ENCODE results near the gene LSM11.

LSM11 gene

GRCh38 chr5:157734436-157734835 is 9.1 kb upstream of the LSM11 start:
- DNase-seq (ENCODE audit: low spot score), result no peak

DNA sequence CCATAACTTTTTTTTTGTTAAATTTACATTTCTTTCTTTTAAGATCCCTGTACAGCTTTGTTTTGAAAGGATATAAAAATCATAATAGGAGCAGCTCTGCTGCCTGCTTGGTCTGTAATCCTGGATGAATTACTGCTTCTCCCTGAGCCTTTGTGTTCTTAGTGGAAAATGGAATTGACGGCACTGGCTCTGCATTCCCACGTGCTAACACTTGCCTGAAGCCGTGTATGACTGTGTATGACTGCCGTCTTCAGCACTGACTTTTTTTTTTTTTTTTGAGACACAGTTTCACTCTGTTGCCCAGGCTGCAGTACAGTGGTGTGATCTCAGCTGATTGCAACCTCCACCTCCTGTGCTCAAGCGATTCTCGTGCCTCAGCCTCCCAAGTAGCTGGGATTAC is 7.5 kb upstream of the LSM11 start:
- no peak for DNase-seq (ENCODE audit: low spot score)

GRCh38 chr5:157739388-157740228 is 3.9 kb upstream of the LSM11 start:
- no peak for DNase-seq (ENCODE audit: low spot score)

DNA sequence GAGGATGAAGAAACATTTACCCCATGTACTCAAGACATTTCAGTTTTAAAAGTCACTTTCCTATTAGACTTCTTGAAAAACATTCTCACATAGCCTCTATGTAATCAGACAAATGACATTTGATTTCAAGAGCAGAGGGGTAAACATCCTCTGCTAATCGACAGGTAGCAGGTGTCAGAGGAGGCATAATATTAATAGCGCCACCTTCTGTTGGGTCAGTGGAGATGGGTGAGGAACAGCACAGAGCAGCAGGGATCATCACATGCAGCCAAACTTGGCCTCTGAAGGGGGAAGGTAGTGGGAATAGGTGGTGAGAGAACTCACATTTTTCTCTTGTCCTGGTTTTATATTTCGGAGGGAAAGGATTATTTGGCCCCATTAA is 3.3 kb upstream of the LSM11 start:
- peak; percentile 70 for DNase-seq (ENCODE audit: low spot score)

DNA sequence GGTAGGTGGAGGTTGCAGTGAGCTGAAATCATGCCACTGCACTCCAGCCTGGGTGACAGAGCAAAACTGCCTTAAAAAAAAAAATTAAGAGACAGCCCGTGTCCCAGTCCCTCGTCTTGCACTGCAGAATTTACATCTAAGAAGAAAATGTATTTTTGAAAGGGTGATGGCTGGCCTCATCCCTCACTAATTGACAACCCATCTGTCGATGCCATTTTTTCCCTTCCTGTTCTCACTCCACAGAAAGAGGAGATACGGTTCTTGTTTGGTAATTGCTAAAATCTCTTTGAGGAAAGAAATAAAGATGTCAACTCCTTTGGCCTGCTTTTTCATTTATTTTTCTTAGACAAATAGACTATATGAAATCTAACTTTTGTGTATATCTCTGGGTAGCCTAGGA is 2.4 kb upstream of the LSM11 start:
- no peak for DNase-seq (ENCODE audit: low spot score)

DNA sequence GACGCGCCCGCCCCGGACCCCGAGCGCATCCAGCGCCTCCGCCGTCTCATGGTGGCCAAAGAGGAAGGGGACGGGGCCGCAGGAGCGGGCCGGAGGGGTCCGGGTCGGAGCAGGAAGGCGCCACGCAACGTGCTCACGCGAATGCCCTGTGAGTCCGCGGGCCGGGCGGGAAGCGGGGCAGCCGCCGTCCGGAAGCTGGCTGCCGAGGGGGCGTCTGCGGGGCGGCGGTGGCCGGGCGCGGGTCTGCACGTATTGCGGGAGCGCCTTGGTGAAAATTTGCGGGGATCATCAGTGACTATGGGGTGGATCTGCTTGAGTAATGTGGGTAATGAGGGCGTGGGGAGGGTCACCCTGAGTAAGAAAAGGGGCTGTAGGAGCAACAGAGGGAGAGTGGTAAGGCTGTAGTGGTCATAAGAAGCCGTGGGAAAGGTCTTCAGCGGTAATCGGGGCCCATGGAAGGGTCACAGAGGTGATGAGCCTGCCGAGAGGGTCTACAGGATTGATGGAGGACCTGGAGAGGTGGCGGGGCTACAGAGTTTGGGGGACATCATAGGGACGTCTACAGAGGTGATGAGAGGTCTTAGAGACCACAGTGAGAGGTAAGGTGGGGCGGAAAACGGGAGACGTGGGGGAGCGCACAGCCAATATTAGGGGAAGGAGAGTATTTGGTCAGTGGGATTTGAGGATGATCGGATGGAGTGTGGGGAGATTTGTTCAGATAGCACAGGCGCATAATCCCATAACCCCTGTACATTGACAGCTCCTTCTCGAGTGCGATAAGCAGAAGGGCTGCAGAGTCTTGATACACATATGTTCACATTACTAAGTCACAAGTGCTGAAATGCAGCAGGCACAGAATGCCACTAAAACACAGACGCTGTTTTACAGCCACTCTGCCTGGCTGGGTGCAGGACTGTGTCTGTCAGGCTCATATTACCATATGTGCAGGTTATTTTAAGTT is 819 bp downstream of the LSM11 start:
- DNase-seq (ENCODE audit: low spot score), result peak; percentile 10

DNA sequence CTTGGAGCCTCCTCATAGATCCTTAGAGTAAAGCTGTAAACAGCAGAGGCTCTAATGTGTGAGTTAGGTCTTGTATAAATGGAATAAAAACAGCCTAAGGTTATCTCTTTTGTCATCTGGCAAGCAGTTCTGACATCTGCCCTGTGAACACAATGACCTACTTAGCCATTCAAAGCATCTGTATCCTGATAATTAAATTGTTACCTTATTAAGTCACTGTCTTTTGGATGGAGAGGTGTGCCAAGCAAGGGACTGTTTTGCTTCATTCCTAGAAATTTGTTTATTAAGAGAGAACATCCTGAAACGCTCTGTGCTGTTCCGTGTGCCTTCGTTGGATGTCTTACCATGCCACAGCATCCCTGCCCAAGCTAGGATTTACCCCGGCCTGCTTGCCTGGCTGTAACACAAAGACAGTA is 1.5 kb downstream of the LSM11 start:
- no peak for DNase-seq (ENCODE audit: low spot score)

DNA sequence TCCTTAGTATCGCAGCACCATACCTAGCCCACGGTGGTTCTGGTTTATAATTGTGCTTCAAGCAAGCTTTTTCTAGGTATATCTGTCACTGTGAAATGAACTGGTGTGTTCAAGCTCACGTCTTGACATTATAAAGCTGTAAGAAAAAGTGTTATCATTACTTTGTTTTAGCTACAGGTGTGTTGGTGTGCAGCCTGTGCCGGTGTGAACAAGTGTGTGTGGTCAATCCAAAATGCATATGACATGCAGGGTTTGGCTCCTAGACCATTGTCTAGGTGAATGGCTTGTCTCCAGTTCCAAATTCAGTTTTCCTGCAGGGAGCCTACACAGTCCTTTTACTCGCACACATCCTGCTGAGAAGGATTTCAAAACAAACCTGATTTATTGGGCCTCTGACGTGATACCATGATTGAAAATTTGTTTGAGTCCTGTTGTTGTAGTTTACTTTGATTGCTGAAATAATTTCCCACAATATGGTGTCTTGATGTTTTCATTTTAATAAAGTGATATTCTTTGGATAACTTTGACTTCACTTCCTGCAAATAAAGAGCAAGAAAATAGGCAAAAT is 3.7 kb downstream of the LSM11 start:
- no peak for DNase-seq (ENCODE audit: low spot score)

- DNase-seq (ENCODE audit: low spot score), result no peak
These were observed 4.5 kb downstream of the LSM11 start for GRCh38 chr5:157747766-157748700.

- no peak for DNase-seq (ENCODE audit: low spot score)
These were observed 5.4 kb downstream of the LSM11 start for GRCh38 chr5:157748760-157749461.

DNA sequence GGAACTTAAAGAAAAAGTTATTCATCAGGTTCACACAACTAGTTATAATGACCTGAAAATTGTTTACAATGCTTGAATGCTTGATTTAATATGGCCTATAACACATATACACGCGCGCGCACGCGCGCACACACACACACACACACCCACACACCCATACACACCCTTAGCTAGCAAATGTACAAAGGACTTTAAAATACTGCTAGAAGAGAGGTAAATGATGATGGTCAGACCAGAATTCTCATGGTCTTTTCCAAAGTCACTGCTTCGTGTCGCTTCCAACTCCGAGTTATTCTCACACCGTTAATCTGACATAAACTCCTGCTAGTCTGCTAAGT is 5.9 kb downstream of the LSM11 start:
- no peak for DNase-seq (ENCODE audit: low spot score)

DNA sequence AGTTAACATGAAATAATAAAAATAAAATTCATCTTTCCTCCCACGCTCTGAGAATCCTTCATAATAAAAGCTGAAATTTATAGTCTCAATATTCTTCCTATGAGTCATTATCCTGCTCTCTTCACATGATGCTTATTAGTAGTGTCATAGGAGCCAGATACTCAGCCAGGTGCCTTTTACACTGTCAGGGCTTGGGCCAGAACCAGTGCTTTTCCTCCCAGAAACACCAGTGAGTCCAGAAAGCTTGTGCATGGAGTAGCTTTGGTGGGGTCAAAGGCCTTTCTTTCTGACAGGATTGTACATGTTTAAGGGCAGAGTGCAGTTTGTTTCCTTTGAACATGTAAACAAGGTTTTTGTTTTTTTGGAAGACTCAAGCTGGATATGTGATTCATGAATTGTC is 6.8 kb downstream of the LSM11 start:
- DNase-seq (ENCODE audit: low spot score), result no peak

- DNase-seq (ENCODE audit: low spot score), result no peak
These were observed 12.6 kb downstream of the LSM11 start for GRCh38 chr5:157756122-157756521.

DNA sequence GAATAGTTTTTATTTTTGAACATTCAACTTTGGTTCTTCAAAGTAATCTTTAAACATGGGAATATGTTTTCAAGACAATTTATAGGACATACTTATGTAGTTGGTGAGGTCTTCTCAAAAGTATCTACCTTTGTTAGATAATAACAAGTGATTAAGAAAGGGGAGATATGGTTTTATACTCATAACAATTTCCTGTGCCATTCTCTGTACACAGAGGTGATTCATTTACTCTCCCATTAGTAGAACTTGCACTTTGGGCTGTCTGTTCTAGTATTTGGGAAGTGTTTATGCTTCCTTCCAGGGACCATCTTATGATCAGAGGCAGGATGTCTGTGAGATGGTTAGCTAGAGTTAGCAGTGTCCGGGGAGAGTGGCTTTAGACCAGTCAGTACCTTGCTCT is 15.2 kb downstream of the LSM11 start:
- DNase-seq (ENCODE audit: low spot score), result no peak

GRCh38 chr5:157761690-157762621 is 18.4 kb downstream of the LSM11 start:
- DNase-seq (ENCODE audit: low spot score), result peak; percentile 77

GRCh38 chr5:157764531-157764930 is 21.0 kb downstream of the LSM11 start:
- no peak for DNase-seq (ENCODE audit: low spot score)

GRCh38 chr5:157766442-157766841 is 22.9 kb downstream of the LSM11 start:
- no peak for DNase-seq (ENCODE audit: low spot score)

DNA sequence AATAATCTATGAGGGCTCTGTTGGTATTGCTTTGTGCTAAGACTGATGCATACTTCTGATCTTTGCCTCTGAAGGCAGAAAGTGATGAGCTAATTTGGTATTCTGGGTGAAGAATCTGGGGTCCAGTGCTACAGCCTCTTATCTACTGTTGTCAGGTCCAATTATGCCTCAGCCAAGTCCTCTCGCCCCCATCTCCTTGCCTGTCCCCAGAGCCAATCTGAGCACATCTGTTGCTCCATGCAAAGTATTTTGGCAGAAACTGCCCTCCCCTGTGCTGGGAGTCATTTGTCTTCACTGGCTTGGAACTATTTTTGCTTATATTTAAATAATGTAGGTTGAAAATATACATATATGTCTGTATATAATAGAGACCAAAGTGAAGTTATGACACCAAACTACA is 23.4 kb downstream of the LSM11 start:
- DNase-seq (ENCODE audit: low spot score), result no peak

GRCh38 chr5:157767689-157768088 is 24.2 kb downstream of the LSM11 start:
- DNase-seq (ENCODE audit: low spot score), result no peak

GRCh38 chr5:157770665-157771064 is 27.2 kb downstream of the LSM11 start:
- no peak for DNase-seq (ENCODE audit: low spot score)
